Karpas-422 (cell line): ENCODE results near the gene PRIMPOL. TPM values are rescaled to one million over a fixed set of nuclear protein-coding genes. Genes with fewer than 3 reads are reported as not detected.

ENCODE experiments used
- DNase-seq: peaks from one replicate; pipeline ENCODE4 v3.0.0-alpha.2; 2015
- H2AFZ ChIP-seq: fragments of 200-600 bp; sonication (generic); 2 replicates; pipeline ENCODE4 v1.6.1; 2014; ENCODE audit warnings: antibody characterized with exemption, low read length, mixed read lengths
- H3K27ac ChIP-seq: fragments of 200-600 bp; sonication (generic); 2 replicates; pipeline ENCODE4 v1.5.1; 2014; ENCODE audit warnings: mild to moderate bottlenecking, low read length, moderate library complexity
- H3K27me3 ChIP-seq: fragments of 200-600 bp; sonication (generic); 2 replicates; pipeline ENCODE4 v1.6.1; 2014; ENCODE audit warnings: low read length, mixed read lengths
- H3K36me3 ChIP-seq: fragments of 200-600 bp; sonication (generic); 2 replicates; pipeline ENCODE4 v1.6.1; 2014; ENCODE audit warnings: low read length, mixed read lengths; ENCODE audit not compliant: insufficient read depth
- H3K4me1 ChIP-seq: fragments of 200-600 bp; sonication (generic); 2 replicates; pipeline ENCODE4 v1.6.1; 2014; ENCODE audit warnings: mild to moderate bottlenecking, low read length, mixed read lengths
- H3K4me2 ChIP-seq: fragments of 200-600 bp; sonication (generic); 2 replicates; pipeline ENCODE4 v1.6.1; 2014; ENCODE audit warnings: low read length, low read depth, mild to moderate bottlenecking; ENCODE audit not compliant: poor library complexity, severe bottlenecking
- H3K4me3 ChIP-seq: fragments of 200-600 bp; sonication (generic); 2 replicates; pipeline ENCODE4 v1.5.1; 2014; ENCODE audit warnings: mild to moderate bottlenecking, antibody characterized with exemption, low read length, mixed read lengths
- H3K79me2 ChIP-seq: fragments of 200-600 bp; sonication (generic); 2 replicates; pipeline ENCODE4 v1.6.1; 2014; ENCODE audit warnings: mild to moderate bottlenecking, low read length, mixed read lengths
- H3K9ac ChIP-seq: fragments of 200-600 bp; sonication (generic); 2 replicates; pipeline ENCODE4 v1.6.0; 2014; ENCODE audit warnings: low read length
- H3K9me2 ChIP-seq: fragments of 200-600 bp; sonication (generic), shearing (Covaris generic); replicated peaks from 2 replicates; pipeline ENCODE4 v1.6.0; 2014; ENCODE audit warnings: mild to moderate bottlenecking, low read length, moderate library complexity; ENCODE audit not compliant: insufficient read depth
- H3K9me3 ChIP-seq: fragments of 300-700, 200-600 bp; sonication (generic); 2 replicates; pipeline ENCODE4 v1.6.1; 2014; ENCODE audit warnings: low read length, mixed read lengths
- H4K20me1 ChIP-seq: fragments of 200-600 bp; sonication (generic); 2 replicates; pipeline ENCODE4 v1.6.1; 2014; ENCODE audit warnings: mild to moderate bottlenecking, antibody characterized with exemption, low read length, low read depth; ENCODE audit not compliant: insufficient read depth
- total RNA-seq: library from RNA; depleted of rRNA; stranded (reverse); fragments of >200 nt; shearing (Covaris generic); gene quantifications from 2 replicates; pipeline ENCODE4 v1.2.3, GENCODE V29; 2014; ENCODE audit warnings: low replicate concordance

Gene PRIMPOL
- total RNA-seq, 1 experiment from 2014 or later: 35.2 TPM

DNA sequence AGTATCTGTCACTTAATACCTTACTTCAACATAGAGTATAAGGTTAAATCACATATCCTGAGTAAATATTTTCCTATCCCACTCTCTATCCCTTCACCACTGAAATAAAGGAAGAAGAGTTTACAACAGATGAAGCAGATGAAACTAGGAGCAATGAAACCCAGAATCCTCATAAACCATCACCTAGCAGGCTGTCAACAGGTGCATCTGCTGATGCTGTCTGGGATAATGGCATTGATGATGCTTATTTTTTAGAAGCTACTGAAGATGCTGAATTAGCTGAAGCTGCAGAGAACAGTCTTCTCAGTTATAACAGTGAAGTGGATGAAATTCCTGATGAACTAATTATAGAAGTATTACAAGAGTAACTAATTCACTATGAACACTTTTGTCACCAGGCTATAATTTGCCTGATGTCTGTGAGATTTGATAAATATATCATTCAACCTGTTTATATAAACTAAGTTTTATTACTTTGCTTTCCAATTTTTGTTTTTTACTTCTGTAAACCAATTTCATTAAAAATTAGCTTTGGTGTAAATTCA lies 44.9 kb downstream of the PRIMPOL start:
- no peak overlapping the region for H2AFZ ChIP-seq
- no peaks in the 10 kb centered on the region for H4K20me1 ChIP-seq
- H3K36me3 ChIP-seq: peaks cover 12% of the 10 kb centered on the region; the same call in 1 of the 2 replicates
- H3K79me2 ChIP-seq: no peaks in the 10 kb centered on the region
- H3K4me2 ChIP-seq: no peak overlapping the region
- no peaks in the 10 kb centered on the region for H3K27me3 ChIP-seq
- H3K27ac ChIP-seq: no peak overlapping the region
- no peak overlapping the region for H3K9ac ChIP-seq
- H3K4me1 ChIP-seq: no peaks in the 10 kb centered on the region
- H3K9me3 ChIP-seq: no peaks in the 10 kb centered on the region
- no peak for DNase-seq
- H3K4me3 ChIP-seq: no peak overlapping the region
- H3K9me2 ChIP-seq: no peaks in the 10 kb centered on the region

DNA sequence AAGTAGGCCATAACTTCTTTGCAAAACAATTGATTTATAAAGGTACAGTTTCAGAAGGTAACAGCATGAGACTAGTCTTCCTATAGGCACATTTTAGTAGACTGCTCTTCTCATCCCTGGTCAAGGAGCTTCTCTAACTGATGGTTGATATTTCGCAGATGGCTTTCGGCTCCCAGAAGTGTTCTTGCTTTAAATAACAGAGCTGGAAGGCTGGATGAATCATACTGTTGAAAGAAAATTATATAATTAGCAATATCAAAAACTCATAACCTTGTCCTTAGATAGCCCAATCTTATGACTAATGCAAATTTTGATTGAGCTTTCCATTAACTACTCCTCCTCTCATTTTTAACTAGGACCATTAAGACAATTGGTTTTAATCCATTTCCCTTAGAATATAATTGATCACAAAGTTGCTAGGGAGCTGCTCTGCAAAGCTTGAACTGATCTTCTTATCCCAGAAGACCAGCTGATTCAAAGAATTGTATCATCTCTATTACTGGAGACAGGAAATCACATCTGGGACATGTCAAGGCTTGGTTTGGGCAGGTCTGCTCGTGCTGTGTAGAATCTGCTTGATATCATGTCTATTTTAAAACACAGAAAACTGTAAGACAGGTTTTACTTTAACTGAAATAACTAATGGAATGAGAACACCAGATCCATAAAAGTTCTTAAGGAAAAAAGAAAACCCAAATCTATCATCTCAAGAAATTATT lies 45.8 kb downstream of the PRIMPOL start:
- Histone ChIP-seq H3K27ac (no peak overlapping the region), H4K20me1 (no peaks in the 10 kb centered on the region), H3K9ac (no peak overlapping the region), H3K36me3 (peaks cover 12% of the 10 kb centered on the region; the same call in 1 of the 2 replicates), H2AFZ (no peak overlapping the region), H3K4me1 (no peaks in the 10 kb centered on the region), H3K9me3 (no peaks in the 10 kb centered on the region), H3K4me2 (no peak overlapping the region), H3K79me2 (no peaks in the 10 kb centered on the region), H3K27me3 (no peaks in the 10 kb centered on the region), H3K4me3 (no peak overlapping the region), H3K9me2 (no peaks in the 10 kb centered on the region)
- DNase-seq: no peak

DNA sequence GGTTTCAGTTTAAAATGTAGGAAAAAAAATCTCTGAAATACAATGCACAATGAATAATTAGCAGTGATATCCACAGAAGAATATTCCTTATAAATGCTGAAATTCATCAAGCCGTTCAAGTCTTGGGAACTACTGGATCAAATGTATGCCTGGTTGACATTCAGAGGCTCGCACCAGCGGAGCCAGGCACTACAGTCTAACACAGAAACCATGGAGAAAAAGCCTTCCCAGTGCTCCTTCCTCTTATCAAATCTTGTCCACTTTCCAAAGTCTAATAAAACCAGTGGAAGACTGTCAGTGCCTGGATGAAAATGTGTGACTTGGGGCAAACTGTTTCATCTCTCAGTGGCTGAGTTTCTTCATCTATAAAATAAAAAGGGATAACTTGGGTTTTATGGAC lies 48.4 kb downstream of the PRIMPOL start:
- H3K4me2 ChIP-seq: no peak overlapping the region
- no peak overlapping the region for H3K27ac ChIP-seq
- H3K79me2 ChIP-seq: no peaks in the 10 kb centered on the region
- no peaks in the 10 kb centered on the region for H3K27me3 ChIP-seq
- H3K36me3 ChIP-seq: peaks cover 15% of the 10 kb centered on the region; the same call in 1 of the 2 replicates
- no peak for DNase-seq
- H2AFZ ChIP-seq: no peak overlapping the region
- no peaks in the 10 kb centered on the region for H3K4me1 ChIP-seq
- H4K20me1 ChIP-seq: no peaks in the 10 kb centered on the region
- H3K9ac ChIP-seq: no peak overlapping the region
- H3K9me2 ChIP-seq: no peaks in the 10 kb centered on the region
- no peak overlapping the region for H3K4me3 ChIP-seq
- H3K9me3 ChIP-seq: no peaks in the 10 kb centered on the region

DNA sequence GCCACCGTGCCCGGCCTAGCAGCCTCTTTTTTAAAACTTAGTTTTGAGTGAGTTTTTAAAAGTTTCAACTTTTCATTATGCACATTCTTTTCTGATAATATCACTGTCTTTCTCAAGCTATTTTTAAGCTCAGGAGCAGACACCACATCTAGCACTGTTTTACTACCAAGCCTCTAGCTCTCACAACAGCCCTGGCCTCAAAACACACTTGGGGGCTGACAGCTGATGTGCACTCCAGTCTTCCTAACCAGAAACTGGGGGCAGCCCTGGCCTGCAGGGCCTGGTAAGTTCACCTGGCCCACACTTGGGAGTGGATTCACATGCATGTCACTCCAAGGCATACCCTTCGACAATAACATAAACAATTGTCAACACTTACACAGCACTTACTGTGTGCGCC lies 50.4 kb downstream of the PRIMPOL start:
- Histone ChIP-seq H3K27me3 (no peaks in the 10 kb centered on the region), H4K20me1 (no peaks in the 10 kb centered on the region), H3K36me3 (peaks cover 6% of the 10 kb centered on the region; the same call in 1 of the 2 replicates), H3K79me2 (no peaks in the 10 kb centered on the region; the same call in 1 of the 2 replicates), H3K4me3 (no peak overlapping the region), H3K9me3 (no peaks in the 10 kb centered on the region), H3K9ac (no peak overlapping the region), H3K4me1 (no peaks in the 10 kb centered on the region), H3K4me2 (no peak overlapping the region), H3K27ac (no peak overlapping the region), H2AFZ (no peak overlapping the region), H3K9me2 (no peaks in the 10 kb centered on the region)
- no peak for DNase-seq

GRCh38 chr4:184702114-184702513 lies 52.6 kb downstream of the PRIMPOL start:
- no peak overlapping the region for H3K27ac ChIP-seq
- no peaks in the 10 kb centered on the region for H3K9me3 ChIP-seq
- no peaks in the 10 kb centered on the region for H3K4me1 ChIP-seq
- DNase-seq: no peak
- H3K9ac ChIP-seq: no peak overlapping the region
- H3K36me3 ChIP-seq: peaks cover 11% of the 10 kb centered on the region; the same call in 1 of the 2 replicates
- H4K20me1 ChIP-seq: no peaks in the 10 kb centered on the region
- no peak overlapping the region for H2AFZ ChIP-seq
- no peaks in the 10 kb centered on the region for H3K9me2 ChIP-seq
- H3K79me2 ChIP-seq: no peaks in the 10 kb centered on the region; the same call in 1 of the 2 replicates
- no peak overlapping the region for H3K4me2 ChIP-seq
- H3K4me3 ChIP-seq: no peak overlapping the region
- no peaks in the 10 kb centered on the region for H3K27me3 ChIP-seq

- DNase-seq: no peak
- Histone ChIP-seq H3K36me3 (peaks cover 16% of the 10 kb centered on the region), H2AFZ (no peak overlapping the region)
These were observed 56.2 kb downstream of the PRIMPOL start for GRCh38 chr4:184705692-184706091.

GRCh38 chr4:184706453-184706852 lies 56.9 kb downstream of the PRIMPOL start:
- H3K9me3 ChIP-seq: no peaks in the 10 kb centered on the region
- no peak overlapping the region for H2AFZ ChIP-seq
- H3K9ac ChIP-seq: no peak overlapping the region
- no peak overlapping the region for H3K4me3 ChIP-seq
- H3K79me2 ChIP-seq: no peaks in the 10 kb centered on the region; the same call in 1 of the 2 replicates
- H4K20me1 ChIP-seq: no peaks in the 10 kb centered on the region
- no peaks in the 10 kb centered on the region for H3K27me3 ChIP-seq
- no peak for DNase-seq
- H3K4me2 ChIP-seq: no peak overlapping the region
- no peaks in the 10 kb centered on the region for H3K4me1 ChIP-seq
- H3K9me2 ChIP-seq: no peaks in the 10 kb centered on the region
- H3K27ac ChIP-seq: no peak overlapping the region
- H3K36me3 ChIP-seq: peaks cover 19% of the 10 kb centered on the region

More at GRCh38 chr4:184705692-184706091, 56.2 kb downstream of the PRIMPOL start:
- H3K79me2 ChIP-seq: no peaks in the 10 kb centered on the region; the same call in 1 of the 2 replicates
- no peak overlapping the region for H3K4me2 ChIP-seq
- H3K4me1 ChIP-seq: no peaks in the 10 kb centered on the region
- H4K20me1 ChIP-seq: no peaks in the 10 kb centered on the region
- no peak overlapping the region for H3K9ac ChIP-seq
- no peaks in the 10 kb centered on the region for H3K9me2 ChIP-seq
- no peak overlapping the region for H3K4me3 ChIP-seq
- no peaks in the 10 kb centered on the region for H3K9me3 ChIP-seq
- no peak overlapping the region for H3K27ac ChIP-seq
- no peaks in the 10 kb centered on the region for H3K27me3 ChIP-seq

DNA sequence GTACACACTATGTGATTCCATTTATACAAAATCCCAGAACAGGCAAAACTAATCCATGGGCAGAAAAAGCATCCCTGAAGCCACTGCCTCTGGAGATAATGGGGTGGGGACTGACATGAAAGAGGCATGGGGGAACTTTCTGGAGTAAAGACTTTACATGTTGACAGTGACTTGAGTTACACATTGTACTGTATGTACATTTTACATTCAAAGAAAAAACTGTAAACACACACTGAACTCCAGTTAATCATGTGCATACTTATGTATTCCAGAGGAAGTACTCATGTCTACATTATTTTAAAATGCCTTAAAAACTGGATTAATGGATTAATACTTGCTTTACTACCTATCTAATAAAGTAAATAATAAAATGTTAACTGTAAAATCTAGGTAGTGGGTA lies 62.8 kb downstream of the PRIMPOL start:
- H3K36me3 ChIP-seq: peaks cover 9% of the 10 kb centered on the region
- no peaks in the 10 kb centered on the region for H3K27me3 ChIP-seq
- no peak for DNase-seq
- peaks cover 18% of the 10 kb centered on the region for H3K79me2 ChIP-seq
- no peaks in the 10 kb centered on the region for H4K20me1 ChIP-seq
- H3K4me1 ChIP-seq: peaks cover 7% of the 10 kb centered on the region
- no peak overlapping the region for H3K9ac ChIP-seq
- H3K4me3 ChIP-seq: no peak overlapping the region
- no peak overlapping the region for H3K4me2 ChIP-seq
- no peak overlapping the region for H3K27ac ChIP-seq
- H3K9me2 ChIP-seq: no peaks in the 10 kb centered on the region
- H3K9me3 ChIP-seq: no peaks in the 10 kb centered on the region
- H2AFZ ChIP-seq: no peak overlapping the region
